D341Med (cell line): ENCODE measurements around the gene ALK.

Experiments used
- DNase-seq: peaks from one replicate; pipeline ENCODE4 v3.0.0; 2012; ENCODE audit warnings: low spot score

Gene ALK

GRCh38 chr2:29715655-29716054, 205.7 kb downstream of the ALK start:
- no peak for DNase-seq

GRCh38 chr2:29714333-29714732, 207.1 kb downstream of the ALK start:
- DNase-seq = no peak

DNA sequence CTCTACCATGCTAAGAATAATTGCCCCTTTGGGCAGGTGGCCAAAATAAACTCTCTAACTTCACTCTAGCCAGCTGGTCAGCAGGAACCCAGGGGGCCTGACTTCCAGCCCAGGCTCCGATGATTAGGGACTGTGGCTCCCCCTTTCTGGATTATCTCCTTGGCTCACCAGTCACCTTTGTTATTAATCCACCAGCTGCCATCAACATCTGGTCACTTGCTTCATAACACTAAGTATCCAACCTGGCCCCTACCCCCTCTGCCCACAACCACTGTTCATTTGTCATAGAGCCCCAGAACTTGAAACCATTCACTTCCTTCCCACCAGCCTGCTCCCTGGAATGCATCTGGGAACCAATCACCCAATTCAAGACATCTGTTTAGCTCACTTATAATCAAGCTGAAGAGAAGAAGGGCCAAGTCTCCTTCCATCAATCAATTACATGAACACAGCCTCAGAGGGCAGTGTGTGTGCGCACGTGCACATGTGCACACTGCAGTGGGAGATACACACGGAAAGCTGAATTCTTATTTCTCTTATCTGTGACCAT, 215.1 kb downstream of the ALK start:
- peak; percentile 29 for DNase-seq

DNA sequence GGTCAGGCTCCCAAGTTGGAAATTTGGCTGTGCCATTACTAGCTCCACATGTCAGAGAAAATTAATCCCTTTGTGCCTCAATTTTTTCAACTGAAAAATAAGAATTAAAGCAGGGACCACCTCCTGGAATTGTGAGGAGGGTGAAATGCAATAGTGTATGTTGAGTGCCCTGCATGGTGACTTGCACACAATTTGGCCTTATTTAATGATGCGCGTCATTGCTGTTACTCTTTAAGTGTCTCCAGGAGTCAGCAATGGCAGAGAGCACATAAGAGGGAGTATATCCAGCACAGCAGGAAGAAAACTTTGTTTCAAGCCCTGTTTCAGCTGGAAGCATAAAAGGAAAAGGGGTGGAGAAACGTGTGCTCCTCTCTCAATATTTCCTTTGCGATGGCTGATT, 215.8 kb downstream of the ALK start:
- DNase-seq = no peak

- DNase-seq = no peak
Measured at GRCh38 chr2:29703336-29703735, 218.1 kb downstream of the ALK start.

GRCh38 chr2:29702276-29702675, 219.1 kb downstream of the ALK start:
- no peak for DNase-seq

GRCh38 chr2:29700560-29700959, 220.8 kb downstream of the ALK start:
- DNase-seq = no peak

GRCh38 chr2:29699045-29699444, 222.3 kb downstream of the ALK start:
- no peak for DNase-seq

DNA sequence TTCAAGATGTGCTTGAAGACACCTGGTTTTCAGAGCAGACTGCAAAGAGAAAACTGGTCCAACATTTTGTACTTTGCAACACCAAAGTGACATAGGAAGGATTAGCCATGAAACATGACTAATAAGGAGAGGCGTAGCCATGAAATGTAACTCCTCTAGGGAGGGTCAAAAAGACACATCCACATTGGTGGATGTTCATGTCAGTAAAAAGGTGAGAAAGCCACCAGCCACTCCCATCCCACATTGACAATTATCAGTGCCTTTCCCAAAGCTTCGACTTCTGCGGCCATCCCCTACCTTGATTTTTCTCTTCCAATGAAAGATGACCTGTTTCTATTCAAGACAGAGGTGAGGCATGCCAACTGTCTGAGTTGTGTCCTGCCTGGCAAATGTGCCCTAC, 223.2 kb downstream of the ALK start:
- DNase-seq = no peak

GRCh38 chr2:29697715-29698114, 223.7 kb downstream of the ALK start:
- DNase-seq = no peak

GRCh38 chr2:29697181-29697580, 224.2 kb downstream of the ALK start:
- DNase-seq = no peak

- DNase-seq = no peak
Measured at GRCh38 chr2:29694741-29695140, 226.6 kb downstream of the ALK start.

DNA sequence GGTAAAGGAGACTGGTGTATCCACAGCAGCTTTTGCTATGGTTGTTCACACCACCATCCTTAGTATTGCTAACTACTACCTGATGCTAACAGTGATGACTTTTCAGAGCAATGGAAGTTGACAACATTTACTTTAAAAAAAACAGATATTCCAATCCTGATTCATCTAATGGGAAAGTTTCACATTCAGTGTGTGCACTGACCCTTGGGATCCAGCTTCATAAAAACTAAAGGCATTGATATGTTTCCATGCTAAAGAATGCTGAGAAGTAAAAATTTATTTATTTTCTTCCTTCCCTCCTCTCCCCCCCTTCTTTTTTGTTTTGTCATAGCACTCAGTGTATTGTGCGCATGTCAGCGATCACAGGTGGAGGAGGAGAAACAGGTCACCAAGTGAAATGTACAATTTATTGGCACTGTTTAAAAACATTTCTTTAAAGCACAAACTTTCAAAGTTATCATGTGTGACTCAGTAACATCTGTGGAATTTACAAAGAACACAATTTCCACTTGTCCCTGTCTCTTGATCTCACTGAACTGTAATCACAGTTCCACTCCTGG, 229.9 kb downstream of the ALK start:
- DNase-seq = no peak

DNA sequence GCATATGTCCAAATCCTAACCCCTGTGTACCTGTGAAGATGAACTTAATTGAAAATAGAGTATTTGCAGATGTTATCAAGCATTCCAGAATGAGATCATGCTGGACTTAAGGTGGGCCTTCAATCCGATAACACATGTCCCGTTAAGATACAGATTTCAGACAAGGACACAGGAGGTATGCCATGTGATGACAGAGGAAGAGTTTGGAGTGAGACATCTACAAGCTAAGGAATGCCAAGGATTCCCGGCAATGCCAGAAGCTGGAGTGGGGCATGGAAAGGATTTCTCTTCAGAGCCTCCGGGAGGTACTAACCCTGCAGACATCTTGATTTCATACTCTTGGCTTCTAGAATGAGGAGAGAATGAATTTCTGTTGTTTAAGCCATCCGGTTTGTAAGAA, 231.7 kb downstream of the ALK start:
- DNase-seq = no peak

GRCh38 chr2:29688429-29688828, 233.0 kb downstream of the ALK start:
- DNase-seq = no peak

DNA sequence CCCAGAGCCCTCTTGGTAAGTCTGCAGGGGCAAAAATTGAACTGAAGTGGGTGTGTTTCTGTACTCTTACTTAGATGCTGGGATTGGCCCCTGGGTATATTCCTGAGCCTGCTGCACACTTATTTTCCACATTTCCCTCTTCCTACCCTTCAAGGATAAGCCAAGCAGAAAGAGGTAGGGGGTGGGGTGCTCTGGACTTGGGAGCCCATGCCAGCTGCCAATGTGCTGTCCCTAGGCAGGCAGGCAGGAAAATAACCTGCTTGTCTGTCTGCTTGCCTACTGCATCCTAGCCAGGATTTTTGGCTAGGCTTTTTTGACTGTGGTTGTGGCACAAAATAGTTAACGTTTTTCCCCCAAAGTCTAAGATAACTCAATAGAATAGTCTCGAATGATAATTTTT, 234.3 kb downstream of the ALK start:
- DNase-seq = no peak

DNA sequence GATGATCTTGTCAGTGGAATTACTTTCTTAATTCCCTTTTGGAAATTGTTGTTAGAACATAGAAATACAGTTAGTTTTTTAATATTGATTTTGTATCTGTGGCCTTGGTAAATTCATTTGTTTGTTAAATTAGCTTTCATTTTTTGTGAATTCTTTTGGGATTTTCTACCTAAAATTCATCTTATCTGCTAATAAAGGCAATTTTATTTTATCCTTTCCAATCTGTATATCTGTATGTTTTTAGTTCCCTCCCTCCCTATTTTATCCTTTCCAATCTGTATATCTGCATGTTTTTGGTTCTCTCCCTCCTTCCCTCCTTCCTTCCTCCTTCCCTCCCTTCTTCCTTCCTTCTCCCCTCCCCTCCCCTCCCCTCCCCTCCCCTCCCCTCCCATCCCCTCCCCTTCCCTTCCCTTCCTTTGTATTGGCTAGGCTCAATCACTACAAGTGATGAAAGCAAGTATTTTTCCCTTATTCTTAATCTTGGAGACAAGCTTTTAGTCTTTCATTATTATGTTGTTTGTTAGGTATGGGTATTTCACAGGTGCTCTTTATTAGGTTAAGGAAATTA, 244.4 kb downstream of the ALK start:
- no peak for DNase-seq

DNA sequence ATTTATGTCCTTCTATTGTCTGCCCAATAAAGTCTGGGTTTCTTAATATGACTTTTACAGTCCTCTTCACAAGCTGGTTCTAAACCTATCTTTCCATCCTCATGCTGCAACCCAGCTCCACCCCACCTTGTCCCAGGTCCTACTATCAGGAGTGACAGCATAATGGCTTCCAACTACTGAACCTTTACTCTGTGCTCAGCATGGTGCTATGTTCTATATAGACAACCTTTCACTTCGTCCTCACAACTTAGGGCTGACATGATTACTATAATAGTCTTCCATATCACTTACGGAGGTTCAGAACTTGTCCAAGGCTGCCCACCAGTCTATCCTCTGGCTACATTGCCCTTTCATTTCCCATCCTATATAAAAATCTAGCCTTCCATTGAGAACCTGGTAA, 256.8 kb downstream of the ALK start:
- no peak for DNase-seq

GRCh38 chr2:29663268-29663667, 258.1 kb downstream of the ALK start:
- DNase-seq = no peak

- no peak for DNase-seq
Measured at GRCh38 chr2:29662861-29663260, 258.5 kb downstream of the ALK start.

GRCh38 chr2:29660201-29660600, 261.2 kb downstream of the ALK start:
- no peak for DNase-seq

GRCh38 chr2:29659178-29659577, 262.2 kb downstream of the ALK start:
- no peak for DNase-seq

DNA sequence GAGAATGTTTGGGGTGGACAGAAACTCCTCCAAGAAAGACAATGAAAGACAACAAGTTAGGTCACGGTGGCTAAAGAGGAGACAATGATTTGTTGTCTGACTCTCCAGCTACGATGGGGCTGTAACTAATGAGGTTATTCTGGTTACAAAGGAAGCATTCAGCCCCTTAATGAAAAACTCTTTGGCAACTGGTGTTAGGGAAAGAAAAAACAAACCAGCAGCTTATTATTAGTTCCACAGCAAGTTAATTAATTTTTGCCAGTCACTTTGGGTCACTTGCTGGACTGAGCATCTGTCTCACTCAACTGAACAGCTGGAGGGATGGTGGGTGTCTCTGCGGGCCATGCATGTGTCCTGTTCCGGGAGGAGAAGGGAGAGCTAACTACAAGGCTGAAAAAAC, 263.7 kb downstream of the ALK start:
- no peak for DNase-seq

- no peak for DNase-seq
Measured at GRCh38 chr2:29655391-29656086, 265.8 kb downstream of the ALK start.
